Measurements from ENCODE around the gene VWA8.
"Not testable (repeated sequence)": the region's sequence is repeated elsewhere in the genome, so short reads cannot be mapped to it uniquely, and the experiment has no call there.

VWA8 gene

DNA sequence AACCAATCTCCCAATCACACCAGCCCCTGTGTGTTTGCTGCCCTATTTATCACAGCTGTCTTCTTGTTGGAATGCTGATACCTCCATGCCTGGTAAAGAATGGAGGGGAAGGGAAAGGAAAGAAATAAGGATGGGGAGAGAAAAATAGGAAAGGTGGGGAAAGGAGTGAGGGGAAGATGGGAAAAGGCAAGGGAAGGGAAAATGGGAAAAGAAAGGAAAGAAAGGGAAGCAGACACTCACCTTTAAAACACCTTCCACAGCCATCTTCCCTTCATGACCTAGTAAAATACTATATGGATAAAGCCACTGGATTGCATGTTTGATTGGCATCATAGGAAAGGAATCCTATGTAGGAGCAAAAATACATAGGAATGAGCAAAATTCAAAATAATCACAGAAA lies 77.8 kb downstream of the VWA8 start:
- Mint-ChIP-seq H3K4me1 (ENCODE audit: low read depth) (no peaks in the 10 kb centered on the region), H3K4me3 (no peak overlapping the region), H3K9me3 (no peaks in the 10 kb centered on the region), H3K36me3 (ENCODE audit: low read depth) (peaks cover 71% of the 10 kb centered on the region), H3K27me3 (no peaks in the 10 kb centered on the region), H3K27ac (no peak overlapping the region)

DNA sequence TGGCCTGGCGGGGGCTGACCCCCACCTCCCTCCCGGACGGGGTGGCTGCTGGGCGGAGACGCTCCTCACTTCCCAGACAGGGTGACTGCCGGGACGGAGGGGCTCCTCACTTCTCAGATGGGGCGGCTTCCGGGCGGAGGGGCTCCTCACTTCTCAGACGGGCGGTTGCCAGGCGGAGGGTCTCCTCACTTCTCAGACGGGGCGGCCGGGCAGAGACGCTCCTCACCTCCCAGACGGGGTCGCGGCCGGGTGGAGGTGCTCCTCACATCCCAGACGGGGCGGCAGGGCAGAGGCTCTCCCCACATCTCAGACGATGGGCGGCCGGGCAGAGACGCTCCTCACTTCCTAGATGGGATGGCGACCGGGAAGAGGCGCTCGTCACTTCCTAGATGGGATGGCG lies 79.0 kb downstream of the VWA8 start:
- not testable (repeated sequence) for H3K9me3 Mint-ChIP-seq; H3K27ac Mint-ChIP-seq; H3K4me1 Mint-ChIP-seq (ENCODE audit: low read depth); H3K4me3 Mint-ChIP-seq; H3K27me3 Mint-ChIP-seq
- H3K36me3 Mint-ChIP-seq (ENCODE audit: low read depth), result peaks cover 62% of the 10 kb centered on the region

DNA sequence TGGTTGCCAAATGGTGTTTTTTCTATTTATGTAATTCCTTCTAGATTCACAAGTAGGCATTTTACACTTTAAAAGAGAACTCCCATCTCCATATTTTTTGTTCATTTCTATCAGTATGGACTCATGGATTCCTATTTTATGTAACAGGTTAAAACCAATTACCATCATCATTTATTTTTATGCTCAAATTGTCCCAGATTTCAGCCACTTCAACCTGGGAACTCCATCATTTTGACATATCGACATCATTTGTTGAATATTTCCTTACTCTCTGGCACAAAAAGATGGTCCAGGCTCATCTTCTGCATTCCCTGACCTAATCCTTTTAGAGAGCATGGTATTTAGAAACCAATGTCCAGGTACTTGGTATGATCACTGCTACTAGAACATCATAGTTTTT lies 79.9 kb downstream of the VWA8 start:
- H3K4me3 Mint-ChIP-seq, result no peak overlapping the region
- peaks cover 53% of the 10 kb centered on the region for H3K36me3 Mint-ChIP-seq (ENCODE audit: low read depth)
- H3K27ac Mint-ChIP-seq, result no peak overlapping the region
- H3K27me3 Mint-ChIP-seq, result no peaks in the 10 kb centered on the region
- no peaks in the 10 kb centered on the region for H3K4me1 Mint-ChIP-seq (ENCODE audit: low read depth)
- H3K9me3 Mint-ChIP-seq, result no peaks in the 10 kb centered on the region

DNA sequence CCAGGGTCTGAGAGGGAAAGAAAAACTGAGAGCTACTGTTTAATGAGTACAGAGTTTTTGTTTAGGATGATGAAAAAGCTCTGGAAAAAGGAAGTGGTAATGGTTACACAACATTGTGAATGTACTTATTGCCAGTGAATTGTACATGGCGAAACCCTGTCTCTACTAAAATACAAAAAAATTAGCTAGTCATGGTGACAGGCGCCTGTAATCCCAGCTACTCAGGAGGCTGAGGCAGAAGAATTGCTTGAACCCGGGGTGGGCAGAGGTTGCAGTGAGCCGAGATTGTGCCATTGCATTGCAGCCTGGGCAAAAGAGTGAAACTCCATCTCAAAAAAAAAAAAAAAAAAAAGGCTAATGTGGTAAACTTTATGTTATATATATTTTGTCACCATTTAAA lies 96.3 kb downstream of the VWA8 start:
- H3K9me3 Mint-ChIP-seq, result no peaks in the 10 kb centered on the region
- H3K27me3 Mint-ChIP-seq, result no peaks in the 10 kb centered on the region
- H3K36me3 Mint-ChIP-seq (ENCODE audit: low read depth), result peaks cover 51% of the 10 kb centered on the region
- H3K4me3 Mint-ChIP-seq, result no peak overlapping the region
- no peaks in the 10 kb centered on the region for H3K4me1 Mint-ChIP-seq (ENCODE audit: low read depth)
- no peak overlapping the region for H3K27ac Mint-ChIP-seq

GRCh38 chr13:41862659-41863058 lies 98.2 kb downstream of the VWA8 start:
- H3K4me3 Mint-ChIP-seq; H3K27ac Mint-ChIP-seq; H3K4me1 Mint-ChIP-seq (ENCODE audit: low read depth); H3K27me3 Mint-ChIP-seq; H3K9me3 Mint-ChIP-seq: not testable (repeated sequence)
- H3K36me3 Mint-ChIP-seq (ENCODE audit: low read depth), result peaks cover 62% of the 10 kb centered on the region

GRCh38 chr13:41859565-41859964 lies 101.3 kb downstream of the VWA8 start:
- no peak overlapping the region for H3K4me3 Mint-ChIP-seq
- H3K9me3 Mint-ChIP-seq, result no peaks in the 10 kb centered on the region
- peaks cover 77% of the 10 kb centered on the region for H3K36me3 Mint-ChIP-seq (ENCODE audit: low read depth)
- H3K27ac Mint-ChIP-seq, result no peak overlapping the region
- H3K4me1 Mint-ChIP-seq (ENCODE audit: low read depth), result no peaks in the 10 kb centered on the region
- H3K27me3 Mint-ChIP-seq, result no peaks in the 10 kb centered on the region

GRCh38 chr13:41858780-41859179 lies 102.1 kb downstream of the VWA8 start:
- Mint-ChIP-seq H3K36me3 (ENCODE audit: low read depth) (peaks cover 74% of the 10 kb centered on the region), H3K27ac (no peak overlapping the region), H3K27me3 (no peaks in the 10 kb centered on the region)

GRCh38 chr13:41854758-41855157 lies 106.2 kb downstream of the VWA8 start:
- no peaks in the 10 kb centered on the region for H3K27me3 Mint-ChIP-seq
- peaks cover 67% of the 10 kb centered on the region for H3K36me3 Mint-ChIP-seq (ENCODE audit: low read depth)
- H3K27ac Mint-ChIP-seq, result no peak overlapping the region
- H3K4me3 Mint-ChIP-seq, result no peak overlapping the region
- no peaks in the 10 kb centered on the region for H3K9me3 Mint-ChIP-seq
- H3K4me1 Mint-ChIP-seq (ENCODE audit: low read depth), result no peaks in the 10 kb centered on the region

More at GRCh38 chr13:41858780-41859179, 102.1 kb downstream of the VWA8 start:
- no peak overlapping the region for H3K4me3 Mint-ChIP-seq
- no peaks in the 10 kb centered on the region for H3K4me1 Mint-ChIP-seq (ENCODE audit: low read depth)
- H3K9me3 Mint-ChIP-seq, result no peaks in the 10 kb centered on the region

DNA sequence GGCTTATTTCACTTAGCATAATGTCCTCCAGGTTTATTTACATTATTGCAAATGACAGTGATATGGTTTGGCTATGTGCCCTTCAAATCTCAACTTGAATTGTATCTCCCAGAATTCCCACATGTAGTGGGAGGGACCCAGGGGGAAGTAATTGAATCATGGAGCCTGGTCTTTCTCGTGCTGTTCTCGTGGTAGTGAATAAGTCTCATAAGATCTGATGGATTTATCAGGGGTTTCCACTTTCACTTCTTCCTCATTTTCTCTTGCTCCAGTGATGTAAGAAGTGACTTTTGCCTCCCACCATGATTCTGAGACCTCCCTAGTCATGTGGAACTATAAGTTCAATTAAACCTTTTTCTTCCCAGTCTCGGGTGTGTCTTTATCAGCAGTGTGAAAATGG lies 109.6 kb downstream of the VWA8 start:
- Mint-ChIP-seq H3K36me3 (ENCODE audit: low read depth) (peaks cover 54% of the 10 kb centered on the region), H3K9me3 (no peaks in the 10 kb centered on the region), H3K27ac (no peak overlapping the region), H3K27me3 (no peaks in the 10 kb centered on the region), H3K4me1 (ENCODE audit: low read depth) (no peaks in the 10 kb centered on the region), H3K4me3 (no peak overlapping the region)

DNA sequence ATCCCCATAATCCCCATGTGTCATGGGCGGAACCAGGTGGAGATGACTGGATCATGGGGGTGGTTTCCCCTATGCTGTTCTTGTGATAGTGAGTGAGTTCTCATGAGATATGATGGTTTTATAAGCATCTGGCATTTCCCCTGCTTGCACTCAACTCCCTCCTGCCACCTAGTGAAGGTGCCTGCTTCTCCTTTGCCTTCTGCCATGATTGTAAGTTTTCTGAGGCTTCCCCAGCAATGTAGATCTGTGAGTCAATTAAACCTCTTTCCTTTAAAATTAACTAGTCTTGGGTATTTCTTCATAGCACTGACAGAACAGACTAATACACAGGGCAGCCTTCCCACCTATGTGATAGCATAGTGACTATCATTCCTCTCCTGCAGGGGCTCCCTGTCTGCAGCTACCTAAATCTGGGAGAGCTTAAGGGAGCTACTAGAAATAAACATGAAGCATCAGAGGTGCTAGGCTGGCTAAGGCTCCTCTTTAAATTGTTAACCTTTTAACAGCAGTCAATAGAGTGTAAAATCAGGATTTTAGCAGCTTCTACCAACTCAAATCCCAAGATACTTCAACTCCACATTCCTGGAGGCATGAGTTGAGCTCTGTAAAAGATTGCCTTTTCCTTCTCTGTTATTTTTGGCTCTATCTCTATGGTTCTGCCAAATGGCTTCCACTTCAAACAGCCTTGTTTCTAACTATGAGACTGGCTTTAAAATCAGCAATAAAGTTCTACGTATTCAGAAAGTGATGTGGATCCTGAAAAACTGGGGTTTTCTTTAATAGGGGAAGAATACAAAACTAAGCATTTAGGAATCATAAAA lies 112.3 kb downstream of the VWA8 start:
- Mint-ChIP-seq H3K27ac (no peak overlapping the region), H3K4me1 (ENCODE audit: low read depth) (no peaks in the 10 kb centered on the region), H3K36me3 (ENCODE audit: low read depth) (peaks cover 50% of the 10 kb centered on the region), H3K4me3 (no peak overlapping the region), H3K9me3 (no peaks in the 10 kb centered on the region), H3K27me3 (no peaks in the 10 kb centered on the region)

DNA sequence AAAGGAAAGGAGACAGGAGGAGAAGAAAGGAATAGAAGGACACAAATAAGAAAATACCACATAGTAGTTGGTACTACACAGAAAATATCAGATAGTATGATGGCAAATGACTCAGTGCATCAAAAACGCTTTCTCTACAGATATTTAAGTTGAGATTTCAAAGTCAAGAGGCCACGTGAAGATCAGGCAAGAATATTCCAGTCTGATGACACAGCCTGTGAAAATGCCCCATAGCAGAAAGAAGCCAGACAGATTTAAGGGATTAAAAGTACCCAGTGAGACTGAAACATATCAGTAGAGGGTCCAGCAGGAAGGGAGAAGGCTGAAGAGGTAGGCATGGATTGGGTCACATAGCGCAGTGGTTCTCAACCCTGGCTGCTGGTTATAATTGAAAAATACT lies 113.7 kb downstream of the VWA8 start:
- Mint-ChIP-seq H3K4me3 (no peak overlapping the region), H3K36me3 (ENCODE audit: low read depth) (peaks cover 44% of the 10 kb centered on the region), H3K27me3 (no peaks in the 10 kb centered on the region), H3K4me1 (ENCODE audit: low read depth) (no peaks in the 10 kb centered on the region), H3K9me3 (no peaks in the 10 kb centered on the region), H3K27ac (no peak overlapping the region)

GRCh38 chr13:41842036-41842620 lies 118.8 kb downstream of the VWA8 start:
- Mint-ChIP-seq H3K27me3 (no peaks in the 10 kb centered on the region), H3K4me3 (no peak overlapping the region), H3K4me1 (ENCODE audit: low read depth) (peaks cover 5% of the 10 kb centered on the region), H3K27ac (no peak overlapping the region), H3K36me3 (ENCODE audit: low read depth) (peaks cover 56% of the 10 kb centered on the region), H3K9me3 (no peaks in the 10 kb centered on the region)

- Mint-ChIP-seq H3K4me3 (no peak overlapping the region), H3K36me3 (ENCODE audit: low read depth) (peaks cover 52% of the 10 kb centered on the region), H3K27ac (no peak overlapping the region), H3K4me1 (ENCODE audit: low read depth) (peaks cover 5% of the 10 kb centered on the region), H3K9me3 (peaks cover 5% of the 10 kb centered on the region), H3K27me3 (no peaks in the 10 kb centered on the region)
Measured at GRCh38 chr13:41837629-41838028, 123.3 kb downstream of the VWA8 start.

- no peak overlapping the region for H3K27ac Mint-ChIP-seq
- peaks cover 5% of the 10 kb centered on the region for H3K4me1 Mint-ChIP-seq (ENCODE audit: low read depth)
- H3K4me3 Mint-ChIP-seq, result no peak overlapping the region
- H3K9me3 Mint-ChIP-seq, result peaks cover 5% of the 10 kb centered on the region
- H3K27me3 Mint-ChIP-seq, result no peaks in the 10 kb centered on the region
- peaks cover 52% of the 10 kb centered on the region for H3K36me3 Mint-ChIP-seq (ENCODE audit: low read depth)
Measured at GRCh38 chr13:41835871-41836270, 125.0 kb downstream of the VWA8 start.

- H3K27me3 Mint-ChIP-seq; H3K27ac Mint-ChIP-seq; H3K4me3 Mint-ChIP-seq; H3K9me3 Mint-ChIP-seq; H3K4me1 Mint-ChIP-seq (ENCODE audit: low read depth): not testable (repeated sequence)
- H3K36me3 Mint-ChIP-seq (ENCODE audit: low read depth), result peaks cover 48% of the 10 kb centered on the region
Measured at GRCh38 chr13:41834697-41835096, 126.2 kb downstream of the VWA8 start.

DNA sequence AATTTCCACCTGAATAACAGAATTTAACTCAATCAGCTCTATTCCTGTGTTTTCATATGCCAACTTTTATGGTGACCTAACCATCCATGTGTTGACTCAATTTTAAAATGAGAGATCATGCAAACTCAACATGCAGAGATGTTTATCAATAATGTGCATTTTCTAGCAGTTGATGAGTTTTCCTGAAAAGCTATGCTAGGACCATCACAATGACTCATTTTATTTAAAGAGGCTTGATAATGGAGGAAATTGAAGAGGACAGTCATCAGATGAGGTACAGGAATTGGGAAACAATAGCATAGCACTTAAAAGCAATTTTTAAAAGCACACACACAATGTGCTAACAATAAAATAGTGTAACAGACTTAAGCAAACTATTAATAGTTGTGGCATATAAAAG lies 127.1 kb downstream of the VWA8 start:
- no peak overlapping the region for H3K27ac Mint-ChIP-seq
- no peaks in the 10 kb centered on the region for H3K27me3 Mint-ChIP-seq
- H3K4me1 Mint-ChIP-seq (ENCODE audit: low read depth), result peaks cover 5% of the 10 kb centered on the region
- peaks cover 5% of the 10 kb centered on the region for H3K9me3 Mint-ChIP-seq
- no peak overlapping the region for H3K4me3 Mint-ChIP-seq
- peaks cover 46% of the 10 kb centered on the region for H3K36me3 Mint-ChIP-seq (ENCODE audit: low read depth)
